ENCODE measurements around the gene KLHDC3.

The KLHDC3 gene

GRCh38 chr6:42969934-42970333 is 44.1 kb upstream of the KLHDC3 start:
- Histone ChIP-seq H3K4me3 (ENCODE audit: control insufficient read depth in 1 of 7, extremely low read depth in 1 of 7, insufficient read depth in 4 of 7, low read depth in 2 of 7, low read length in 6 of 7) (no peak overlapping the region), H3K36me3 (ENCODE audit: control insufficient read depth in 4 of 4, insufficient read depth in 4 of 4, low read length in 3 of 4) (peaks cover 5 to 60% (median 35%) of the 10 kb centered on the region in 4 experiments), H3K4me1 (ENCODE audit: control extremely low read depth in 1 of 4, control insufficient read depth in 4 of 4, insufficient read depth in 4 of 4, low read length in 3 of 4) (peaks cover 7 to 16% (median 11%) of the 10 kb centered on the region in 4 experiments), H3K9me3 (ENCODE audit: control extremely low read depth in 1 of 5, control insufficient read depth in 4 of 5, insufficient read depth in 2 of 5, low read depth in 1 of 5, low read length in 4 of 5) (no peaks in the 10 kb centered on the region), H3K27me3 (replicated peaks in 2 of 5; ENCODE audit: control insufficient read depth in 4 of 5, insufficient read depth in 5 of 5, low read length in 4 of 5) (no peaks in the 10 kb centered on the region), H3K27ac (ENCODE audit: insufficient read depth in 1 of 2, low read depth in 1 of 2, low read length in 2 of 2, poor library complexity in 1 of 2, severe bottlenecking in 2 of 2) (no peak overlapping the region)
- CTCF ChIA-PET = interaction anchor here (2.3 kb wide), 1 partner anchor 9 kb away, joined by 7 read pairs; no protein-coding TSS in a partner anchor
- no CpG with 5 or more reads among the region's 4 CpGs for WGBS (ENCODE audit: insufficient coverage)
- no peak for DNase-seq
- POLR2A ChIA-PET = interaction anchor here (0.8 kb wide), 1 partner anchor 9 kb away, joined by 3 read pairs; the partner anchor contains the start of gene PEX6

GRCh38 chr6:42970871-42971612 is 43.0 kb upstream of the KLHDC3 start:
- peak; percentile 52 to 85 (median 81) for DNase-seq
- CTCF ChIA-PET = interaction anchor here (1.5 to 2.3 kb wide), 2 partner anchors 10 to 45 kb away, joined by 4 to 7 read pairs; no protein-coding TSS in a partner anchor
- POLR2A ChIA-PET = interaction anchor here (0.8 kb wide), 1 partner anchor 8 kb away, joined by 3 read pairs; the partner anchor contains the start of gene PEX6

DNA sequence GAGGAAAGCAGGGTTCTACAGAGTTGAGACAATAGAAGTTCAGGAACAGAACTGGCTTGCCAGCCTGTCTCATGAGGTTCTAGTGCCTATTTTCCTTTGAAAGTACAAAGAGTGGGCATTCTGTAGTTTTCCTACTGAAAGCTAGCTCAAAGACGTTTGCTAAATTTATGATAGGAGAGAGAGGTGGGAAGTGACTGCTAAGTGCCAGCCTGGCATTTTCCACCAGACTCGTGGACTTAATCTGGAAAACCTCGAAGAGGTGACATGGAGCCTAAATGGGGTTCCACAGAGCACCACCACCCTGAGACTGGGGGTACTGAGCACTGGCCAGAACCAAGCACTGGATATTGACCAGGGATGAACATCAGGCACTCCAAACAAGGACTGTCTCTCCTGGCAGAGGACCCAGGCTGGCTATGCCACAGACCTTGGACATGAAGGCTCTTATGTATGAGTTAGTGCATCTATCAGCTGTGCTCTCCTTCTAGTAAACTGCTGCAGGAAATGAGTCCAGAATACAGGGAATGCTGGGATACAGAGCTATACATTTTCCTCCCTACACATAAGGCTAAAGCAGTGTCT is 42.2 kb upstream of the KLHDC3 start:
- Histone ChIP-seq H3K9me3 (ENCODE audit: control extremely low read depth in 1 of 5, control insufficient read depth in 4 of 5, insufficient read depth in 2 of 5, low read depth in 1 of 5, low read length in 4 of 5) (no peaks in the 10 kb centered on the region), H3K4me1 (ENCODE audit: control extremely low read depth in 1 of 4, control insufficient read depth in 4 of 4, insufficient read depth in 4 of 4, low read length in 3 of 4) (peaks cover 7 to 16% (median 11%) of the 10 kb centered on the region in 4 experiments), H3K36me3 (ENCODE audit: control insufficient read depth in 4 of 4, insufficient read depth in 4 of 4, low read length in 3 of 4) (peaks cover 0 to 42% (median 26%) of the 10 kb centered on the region in 4 experiments), H3K27me3 (replicated peaks in 2 of 5; ENCODE audit: control insufficient read depth in 4 of 5, insufficient read depth in 5 of 5, low read length in 4 of 5) (no peaks in the 10 kb centered on the region), H3K4me3 (ENCODE audit: control insufficient read depth in 1 of 7, extremely low read depth in 1 of 7, insufficient read depth in 4 of 7, low read depth in 2 of 7, low read length in 6 of 7) (no peak overlapping the region), H3K27ac (ENCODE audit: insufficient read depth in 1 of 2, low read depth in 1 of 2, low read length in 2 of 2, poor library complexity in 1 of 2, severe bottlenecking in 2 of 2) (no peak overlapping the region)
- DNase-seq = no peak
- ChIA-PET CTCF (interaction anchor here (1.5 to 2.3 kb wide), 2 partner anchors 10 to 44 kb away, joined by 4 to 7 read pairs; no protein-coding TSS in a partner anchor), POLR2A (no interaction called here)
- 91% methylated on average over 3 of the region's 3 CpGs for WGBS (ENCODE audit: insufficient coverage)

More at GRCh38 chr6:42970871-42971612, 43.0 kb upstream of the KLHDC3 start:
- H3K27me3 ChIP-seq (replicated peaks in 2 of 5; ENCODE audit: control insufficient read depth in 4 of 5, insufficient read depth in 5 of 5, low read length in 4 of 5) = no peaks in the 10 kb centered on the region
- H3K4me1 ChIP-seq (ENCODE audit: control extremely low read depth in 1 of 4, control insufficient read depth in 4 of 4, insufficient read depth in 4 of 4, low read length in 3 of 4) = peaks cover 7 to 16% (median 11%) of the 10 kb centered on the region in 4 experiments
- H3K4me3 ChIP-seq (ENCODE audit: control insufficient read depth in 1 of 7, extremely low read depth in 1 of 7, insufficient read depth in 4 of 7, low read depth in 2 of 7, low read length in 6 of 7) = peak overlapping the region in 1 of 7 experiments; percentile 29
- no peaks in the 10 kb centered on the region for H3K9me3 ChIP-seq (ENCODE audit: control extremely low read depth in 1 of 5, control insufficient read depth in 4 of 5, insufficient read depth in 2 of 5, low read depth in 1 of 5, low read length in 4 of 5)
- 0% methylated on average over 1 of the region's 4 CpGs for WGBS (ENCODE audit: insufficient coverage)
- peaks cover 5 to 49% (median 31%) of the 10 kb centered on the region in 4 experiments for H3K36me3 ChIP-seq (ENCODE audit: control insufficient read depth in 4 of 4, insufficient read depth in 4 of 4, low read length in 3 of 4)
- H3K27ac ChIP-seq (ENCODE audit: insufficient read depth in 1 of 2, low read depth in 1 of 2, low read length in 2 of 2, poor library complexity in 1 of 2, severe bottlenecking in 2 of 2) = no peak overlapping the region

GRCh38 chr6:42973926-42974325 is 40.1 kb upstream of the KLHDC3 start:
- POLR2A ChIA-PET = no interaction called here
- WGBS (ENCODE audit: insufficient coverage) = no CpG with 5 or more reads among the region's 3 CpGs
- peaks cover 0 to 26% (median 20%) of the 10 kb centered on the region in 4 experiments for H3K36me3 ChIP-seq (ENCODE audit: control insufficient read depth in 4 of 4, insufficient read depth in 4 of 4, low read length in 3 of 4)
- H3K4me3 ChIP-seq (ENCODE audit: control insufficient read depth in 1 of 7, extremely low read depth in 1 of 7, insufficient read depth in 4 of 7, low read depth in 2 of 7, low read length in 6 of 7) = no peak overlapping the region
- H3K9me3 ChIP-seq (ENCODE audit: control extremely low read depth in 1 of 5, control insufficient read depth in 4 of 5, insufficient read depth in 2 of 5, low read depth in 1 of 5, low read length in 4 of 5) = no peaks in the 10 kb centered on the region
- no peak for DNase-seq
- peaks cover 7 to 23% (median 18%) of the 10 kb centered on the region in 4 experiments for H3K4me1 ChIP-seq (ENCODE audit: control extremely low read depth in 1 of 4, control insufficient read depth in 4 of 4, insufficient read depth in 4 of 4, low read length in 3 of 4)
- CTCF ChIA-PET = interaction anchor here (1.0 to 3.3 kb wide), 2 partner anchors 9 to 61 kb away, joined by 3 to 15 read pairs; no protein-coding TSS in a partner anchor
- H3K27me3 ChIP-seq (replicated peaks in 2 of 5; ENCODE audit: control insufficient read depth in 4 of 5, insufficient read depth in 5 of 5, low read length in 4 of 5) = no peaks in the 10 kb centered on the region
- H3K27ac ChIP-seq (ENCODE audit: insufficient read depth in 1 of 2, low read depth in 1 of 2, low read length in 2 of 2, poor library complexity in 1 of 2, severe bottlenecking in 2 of 2) = no peak overlapping the region

- no peak for DNase-seq
- WGBS (ENCODE audit: insufficient coverage) = 97% methylated on average over 5 of the region's 5 CpGs
- Histone ChIP-seq H3K4me3 (ENCODE audit: control insufficient read depth in 1 of 7, extremely low read depth in 1 of 7, insufficient read depth in 4 of 7, low read depth in 2 of 7, low read length in 6 of 7) (no peak overlapping the region), H3K9me3 (ENCODE audit: control extremely low read depth in 1 of 5, control insufficient read depth in 4 of 5, insufficient read depth in 2 of 5, low read depth in 1 of 5, low read length in 4 of 5) (no peaks in the 10 kb centered on the region), H3K4me1 (ENCODE audit: control extremely low read depth in 1 of 4, control insufficient read depth in 4 of 4, insufficient read depth in 4 of 4, low read length in 3 of 4) (peaks cover 14 to 32% (median 26%) of the 10 kb centered on the region in 4 experiments), H3K36me3 (ENCODE audit: control insufficient read depth in 4 of 4, insufficient read depth in 4 of 4, low read length in 3 of 4) (peaks cover 0 to 16% (median 12%) of the 10 kb centered on the region in 4 experiments), H3K27ac (ENCODE audit: insufficient read depth in 1 of 2, low read depth in 1 of 2, low read length in 2 of 2, poor library complexity in 1 of 2, severe bottlenecking in 2 of 2) (no peak overlapping the region), H3K27me3 (replicated peaks in 2 of 5; ENCODE audit: control insufficient read depth in 4 of 5, insufficient read depth in 5 of 5, low read length in 4 of 5) (no peaks in the 10 kb centered on the region)
- ChIA-PET POLR2A (interaction anchor here (0.6 kb wide), 1 partner anchor 61 kb away, joined by 3 read pairs; no protein-coding TSS in a partner anchor), CTCF (interaction anchor here (3.3 kb wide), 1 partner anchor 10 kb away, joined by 15 read pairs; no protein-coding TSS in a partner anchor)
Observed at GRCh38 chr6:42974919-42975505, 39.0 kb upstream of the KLHDC3 start.

DNA sequence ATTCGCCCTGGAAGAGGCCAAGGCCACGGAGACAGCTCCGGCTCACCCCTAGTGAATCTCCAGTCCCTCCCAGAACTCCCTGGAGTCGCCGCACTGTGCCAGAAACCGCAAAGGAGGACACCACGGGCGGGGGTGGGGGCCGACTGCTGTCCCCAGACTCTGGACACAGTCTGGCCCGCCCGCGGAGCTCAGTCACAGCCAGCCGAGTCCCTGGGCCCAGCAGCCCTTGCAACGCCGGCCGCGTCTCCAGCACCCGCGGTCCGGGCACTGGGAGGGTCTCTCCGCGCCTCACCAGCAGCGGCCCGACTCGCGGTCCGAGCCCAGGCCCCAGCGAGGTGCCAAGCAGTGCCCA is 35.6 kb upstream of the KLHDC3 start:
- Histone ChIP-seq H3K36me3 (ENCODE audit: control insufficient read depth in 4 of 4, insufficient read depth in 4 of 4, low read length in 3 of 4) (peaks cover 0 to 13% (median 8%) of the 10 kb centered on the region in 4 experiments), H3K4me3 (ENCODE audit: control insufficient read depth in 1 of 7, extremely low read depth in 1 of 7, insufficient read depth in 4 of 7, low read depth in 2 of 7, low read length in 6 of 7) (peak overlapping the region; percentile 80 to 97 (median 91)), H3K4me1 (ENCODE audit: control extremely low read depth in 1 of 4, control insufficient read depth in 4 of 4, insufficient read depth in 4 of 4, low read length in 3 of 4) (peaks cover 9 to 20% (median 19%) of the 10 kb centered on the region in 4 experiments), H3K27ac (ENCODE audit: insufficient read depth in 1 of 2, low read depth in 1 of 2, low read length in 2 of 2, poor library complexity in 1 of 2, severe bottlenecking in 2 of 2) (peak overlapping the region; percentile 66 to 88), H3K27me3 (replicated peaks in 2 of 5; ENCODE audit: control insufficient read depth in 4 of 5, insufficient read depth in 5 of 5, low read length in 4 of 5) (no peaks in the 10 kb centered on the region), H3K9me3 (ENCODE audit: control extremely low read depth in 1 of 5, control insufficient read depth in 4 of 5, insufficient read depth in 2 of 5, low read depth in 1 of 5, low read length in 4 of 5) (no peaks in the 10 kb centered on the region)
- ChIA-PET CTCF (interaction anchor here (0.9 to 1.2 kb wide), 3 partner anchors 10 to 42 kb away, joined by 3 to 5 read pairs (median 4); no protein-coding TSS in a partner anchor), POLR2A (interaction anchor here (0.9 to 2.5 kb wide), 4 partner anchors 8 to 81 kb away, joined by 3 to 13 read pairs (median 4); partner anchors contain the start of genes CNPY3, CUL7, KLC4 and MRPL2)
- peak in 1 of 3 donors; percentile 11 for DNase-seq
- under 1% methylated on average over 24 of the region's 28 CpGs for WGBS (ENCODE audit: insufficient coverage)
